ENCODE measurements around the gene ZNF106. TPM values are rescaled to one million over a fixed set of nuclear protein-coding genes. Genes with fewer than 3 reads are reported as not detected.

Gene ZNF106
- total RNA-seq, 4 donors from 2014 or later: 109 to 166 (median 156) TPM

- TF ChIP-seq CTCF (IDR thresholded peaks at IDR 0.05; ENCODE audit: low read depth): no peak
Observed at GRCh38 chr15:42394106-42394505, 96.8 kb downstream of the ZNF106 start.

GRCh38 chr15:42392309-42393024 lies 98.5 kb downstream of the ZNF106 start:
- no peak for TF ChIP-seq CTCF (IDR thresholded peaks at IDR 0.05; ENCODE audit: low read depth)

- TF ChIP-seq CTCF (IDR thresholded peaks at IDR 0.05; ENCODE audit: low read depth): no peak
Observed at GRCh38 chr15:42387603-42388002, 103.3 kb downstream of the ZNF106 start.

GRCh38 chr15:42385980-42386700 lies 104.8 kb downstream of the ZNF106 start:
- no peak for TF ChIP-seq CTCF (IDR thresholded peaks at IDR 0.05; ENCODE audit: low read depth)

DNA sequence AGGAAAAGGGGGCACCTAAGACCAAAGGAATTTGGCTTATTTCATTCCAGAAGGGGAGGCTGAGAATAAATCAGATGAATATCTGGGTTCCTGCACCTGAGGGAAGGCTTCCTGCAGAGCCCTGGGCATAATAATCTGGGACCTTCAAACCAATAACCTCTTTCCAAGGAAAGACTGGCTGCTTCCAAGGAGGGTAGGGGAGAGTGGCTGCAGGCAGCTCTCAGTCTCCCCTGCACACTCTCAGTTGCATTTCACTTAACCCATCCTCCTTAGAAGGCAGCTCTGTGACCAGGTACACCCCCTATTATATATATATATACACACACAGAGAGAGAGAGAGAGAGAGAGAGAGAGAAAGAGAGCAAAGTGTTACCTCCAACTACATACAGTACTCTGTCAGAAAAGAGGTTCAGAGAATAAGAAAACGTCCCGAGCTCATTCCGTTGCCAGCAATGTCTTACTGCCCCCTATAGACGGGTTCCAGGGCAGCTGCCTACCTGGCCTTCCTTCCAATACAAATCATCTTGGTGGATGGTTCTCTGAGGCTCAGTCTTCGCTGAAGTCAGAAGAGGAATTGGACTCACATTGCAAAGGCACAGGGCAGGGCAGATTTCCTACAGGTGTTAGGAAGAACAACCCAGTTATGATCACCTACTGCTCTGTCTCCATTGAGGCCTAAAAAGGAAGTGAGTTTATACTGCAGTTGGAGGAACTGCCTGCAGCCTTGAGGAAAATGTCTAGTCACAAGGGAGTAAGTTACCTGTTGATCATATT lies 105.5 kb downstream of the ZNF106 start:
- TF ChIP-seq CTCF (IDR thresholded peaks at IDR 0.05; ENCODE audit: low read depth): no peak

GRCh38 chr15:42384597-42384996 lies 106.3 kb downstream of the ZNF106 start:
- TF ChIP-seq CTCF (IDR thresholded peaks at IDR 0.05; ENCODE audit: low read depth): no peak

- TF ChIP-seq CTCF (IDR thresholded peaks at IDR 0.05; ENCODE audit: low read depth): no peak
Observed at GRCh38 chr15:42378011-42378410, 112.9 kb downstream of the ZNF106 start.
